ENCODE results near the gene SAFB.

The SAFB gene

DNA sequence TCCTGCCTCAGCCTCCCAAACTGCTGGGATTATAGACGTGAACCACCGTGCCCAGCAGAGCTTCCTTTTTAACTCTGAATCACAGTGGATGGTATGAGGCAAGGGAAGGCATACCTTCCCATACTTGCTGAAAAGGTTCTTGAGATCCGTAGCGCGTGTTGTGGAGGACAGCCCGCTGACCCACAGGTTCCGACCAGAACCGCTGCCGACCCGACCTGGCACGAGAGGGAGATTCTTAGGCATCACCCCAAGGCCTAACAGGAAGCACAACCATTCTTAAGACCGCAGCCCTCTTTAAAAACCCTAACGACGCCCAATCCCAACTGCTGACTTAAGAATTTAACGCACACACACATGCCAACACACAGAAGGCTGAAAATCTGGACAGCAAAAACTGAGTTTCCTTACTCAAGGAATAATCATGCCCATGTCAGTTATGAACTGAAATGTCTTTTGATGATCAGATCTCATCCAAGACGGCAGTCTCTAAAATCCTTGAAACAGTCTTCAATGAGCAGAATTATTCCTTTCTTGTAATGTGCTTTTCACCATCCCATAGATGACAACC, 12.9 kb upstream of the SAFB start:
- H3K36me3 ChIP-seq (ENCODE audit: control insufficient read depth, insufficient read depth, low read length) = no peaks in the 10 kb centered on the region
- H3K9me3 ChIP-seq (ENCODE audit: control insufficient read depth, low read length) = no peaks in the 10 kb centered on the region
- H3K4me1 ChIP-seq = no peaks in the 10 kb centered on the region
- H3K27me3 ChIP-seq (ENCODE audit: control insufficient read depth, insufficient read depth, low read length) = no peaks in the 10 kb centered on the region
- no peak overlapping the region for H3K27ac ChIP-seq
- H3K9ac ChIP-seq = no peak overlapping the region
- TF ChIP-seq, protein P1, sequence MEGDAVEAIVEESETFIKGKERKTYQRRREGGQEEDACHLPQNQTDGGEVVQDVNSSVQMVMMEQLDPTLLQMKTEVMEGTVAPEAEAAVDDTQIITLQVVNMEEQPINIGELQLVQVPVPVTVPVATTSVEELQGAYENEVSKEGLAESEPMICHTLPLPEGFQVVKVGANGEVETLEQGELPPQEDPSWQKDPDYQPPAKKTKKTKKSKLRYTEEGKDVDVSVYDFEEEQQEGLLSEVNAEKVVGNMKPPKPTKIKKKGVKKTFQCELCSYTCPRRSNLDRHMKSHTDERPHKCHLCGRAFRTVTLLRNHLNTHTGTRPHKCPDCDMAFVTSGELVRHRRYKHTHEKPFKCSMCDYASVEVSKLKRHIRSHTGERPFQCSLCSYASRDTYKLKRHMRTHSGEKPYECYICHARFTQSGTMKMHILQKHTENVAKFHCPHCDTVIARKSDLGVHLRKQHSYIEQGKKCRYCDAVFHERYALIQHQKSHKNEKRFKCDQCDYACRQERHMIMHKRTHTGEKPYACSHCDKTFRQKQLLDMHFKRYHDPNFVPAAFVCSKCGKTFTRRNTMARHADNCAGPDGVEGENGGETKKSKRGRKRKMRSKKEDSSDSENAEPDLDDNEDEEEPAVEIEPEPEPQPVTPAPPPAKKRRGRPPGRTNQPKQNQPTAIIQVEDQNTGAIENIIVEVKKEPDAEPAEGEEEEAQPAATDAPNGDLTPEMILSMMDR (IDR thresholded peaks at IDR 0.05) = no peak
- H3K4me2 ChIP-seq (ENCODE audit: low read length) = no peak overlapping the region
- H2AFZ ChIP-seq = no peak overlapping the region
- peaks cover 62% of the 10 kb centered on the region for H3K79me2 ChIP-seq
- H3K4me3 ChIP-seq (ENCODE audit: low read depth, low read length) = no peak overlapping the region

DNA sequence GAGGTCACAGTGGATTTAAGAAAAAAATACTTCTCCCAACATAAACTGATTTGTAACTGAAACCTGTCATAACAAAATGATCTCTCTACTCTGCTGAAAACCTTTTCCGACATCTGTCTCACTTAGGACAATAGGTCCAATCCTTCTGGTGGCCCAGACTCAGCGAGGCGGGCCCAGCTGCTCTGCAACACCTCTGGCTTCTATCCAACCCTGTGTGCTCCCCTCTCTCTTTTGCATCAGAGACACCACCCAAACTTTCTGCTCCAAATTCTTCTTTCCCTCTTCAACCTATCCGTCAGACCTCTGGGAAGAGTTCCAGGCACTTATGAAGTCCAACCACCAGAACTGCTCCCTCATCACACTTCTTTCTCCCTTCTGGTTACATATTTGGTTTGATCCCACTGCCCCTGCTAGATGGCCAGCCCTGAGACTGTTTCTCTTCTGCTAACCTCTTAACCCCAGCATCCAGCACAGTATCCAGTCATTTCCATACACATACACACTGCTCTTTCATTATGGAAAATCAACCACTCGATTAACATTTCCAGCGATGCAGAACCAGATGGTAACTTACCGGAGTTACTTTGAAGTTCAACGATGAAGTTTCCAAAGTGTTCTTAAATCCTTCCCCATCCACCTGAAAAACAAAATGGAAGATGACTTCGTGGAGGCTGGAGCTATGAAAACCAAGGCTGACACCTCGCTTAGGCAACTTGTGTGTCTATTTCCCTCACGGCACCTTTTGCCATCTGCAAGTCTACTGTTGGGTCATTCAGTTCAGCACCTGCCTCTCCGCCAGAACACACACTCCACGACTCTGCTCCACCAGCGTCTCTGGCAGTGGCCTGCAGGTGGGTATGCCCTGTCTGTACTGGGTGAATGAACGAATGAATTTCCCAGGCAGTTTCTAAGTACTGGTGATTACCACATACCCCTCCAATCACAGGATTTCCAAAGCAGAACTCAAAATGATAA, 9.7 kb upstream of the SAFB start:
- Histone ChIP-seq H3K4me1 (no peaks in the 10 kb centered on the region), H3K4me2 (ENCODE audit: low read length) (no peak overlapping the region), H3K9ac (no peak overlapping the region), H3K4me3 (ENCODE audit: low read depth, low read length) (no peak overlapping the region), H2AFZ (no peak overlapping the region), H3K9me3 (ENCODE audit: control insufficient read depth, low read length) (no peaks in the 10 kb centered on the region), H3K36me3 (ENCODE audit: control insufficient read depth, insufficient read depth, low read length) (no peaks in the 10 kb centered on the region), H3K27ac (no peak overlapping the region), H3K79me2 (peaks cover 56% of the 10 kb centered on the region), H3K27me3 (ENCODE audit: control insufficient read depth, insufficient read depth, low read length) (no peaks in the 10 kb centered on the region)
- TF ChIP-seq, protein P1 (IDR thresholded peaks at IDR 0.05) = no peak

DNA sequence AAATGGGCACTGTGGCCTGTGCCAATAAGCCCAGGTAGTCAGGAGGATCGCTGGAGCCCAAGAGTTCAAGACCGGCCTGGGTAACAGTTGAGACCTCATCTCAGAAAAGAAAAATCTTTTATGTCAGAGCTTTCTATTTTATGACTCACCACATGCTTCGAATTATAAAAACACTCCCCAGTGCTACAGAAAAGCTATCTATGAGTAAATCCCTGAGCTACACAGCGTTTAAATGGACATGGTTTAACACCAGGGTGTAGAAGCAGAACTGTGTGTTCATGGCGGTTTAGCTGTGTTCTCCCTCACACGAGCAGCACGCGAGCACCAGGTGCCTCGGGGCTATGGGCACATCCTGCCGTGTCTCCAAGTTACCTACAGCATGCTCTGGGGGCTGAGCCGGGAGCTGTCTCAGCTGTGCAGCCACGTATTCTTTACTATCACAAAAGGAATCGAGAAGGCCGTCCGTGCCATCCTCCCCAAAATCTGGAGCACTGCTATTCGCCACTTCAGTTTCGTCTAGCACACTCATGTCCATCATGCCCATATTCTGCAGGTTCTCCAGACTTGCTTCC, 7.0 kb upstream of the SAFB start:
- TF ChIP-seq, protein P1 (IDR thresholded peaks at IDR 0.05) = no peak
- no peak overlapping the region for H3K9ac ChIP-seq
- H3K36me3 ChIP-seq (ENCODE audit: control insufficient read depth, insufficient read depth, low read length) = no peaks in the 10 kb centered on the region
- H3K27ac ChIP-seq = no peak overlapping the region
- H3K4me2 ChIP-seq (ENCODE audit: low read length) = no peak overlapping the region
- no peaks in the 10 kb centered on the region for H3K4me1 ChIP-seq
- H3K27me3 ChIP-seq (ENCODE audit: control insufficient read depth, insufficient read depth, low read length) = no peaks in the 10 kb centered on the region
- no peak overlapping the region for H2AFZ ChIP-seq
- H3K4me3 ChIP-seq (ENCODE audit: low read depth, low read length) = no peak overlapping the region
- H3K79me2 ChIP-seq = peaks cover 50% of the 10 kb centered on the region
- no peaks in the 10 kb centered on the region for H3K9me3 ChIP-seq (ENCODE audit: control insufficient read depth, low read length)

DNA sequence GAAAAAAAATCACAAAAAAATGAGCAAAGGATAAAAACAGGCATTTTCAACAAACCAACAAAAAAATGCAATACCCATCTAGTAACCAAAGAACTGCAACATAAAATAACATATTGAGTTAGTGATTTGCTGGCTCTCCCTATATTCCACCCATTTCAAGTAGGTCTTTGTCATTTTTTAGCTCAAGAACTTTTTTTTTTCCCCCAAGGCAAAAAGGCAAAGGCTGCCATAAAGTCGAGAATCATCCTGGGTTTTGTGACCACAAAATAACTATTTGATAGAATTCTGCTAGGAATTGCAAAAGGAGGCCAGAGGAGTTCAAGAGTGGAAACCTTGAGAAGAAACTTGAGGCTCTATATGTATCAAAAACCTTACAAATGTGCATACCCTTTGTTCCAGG, 5.8 kb upstream of the SAFB start:
- Histone ChIP-seq H2AFZ (no peak overlapping the region), H3K4me3 (ENCODE audit: low read depth, low read length) (no peak overlapping the region), H3K36me3 (ENCODE audit: control insufficient read depth, insufficient read depth, low read length) (no peaks in the 10 kb centered on the region), H3K27ac (no peak overlapping the region), H3K79me2 (peaks cover 58% of the 10 kb centered on the region), H3K9me3 (ENCODE audit: control insufficient read depth, low read length) (no peaks in the 10 kb centered on the region), H3K4me2 (ENCODE audit: low read length) (no peak overlapping the region), H3K9ac (no peak overlapping the region), H3K4me1 (no peaks in the 10 kb centered on the region), H3K27me3 (ENCODE audit: control insufficient read depth, insufficient read depth, low read length) (no peaks in the 10 kb centered on the region)
- TF ChIP-seq, protein P1 (IDR thresholded peaks at IDR 0.05) = no peak
